ENCODE data around the gene RPS19BP1. TPM values are rescaled to one million over a fixed set of nuclear protein-coding genes. Genes with fewer than 3 reads are reported as not detected.

The RPS19BP1 gene
- total and polyA plus RNA-seq, 9 donors: 9.1 to 130 (median 44.2) TPM

DNA sequence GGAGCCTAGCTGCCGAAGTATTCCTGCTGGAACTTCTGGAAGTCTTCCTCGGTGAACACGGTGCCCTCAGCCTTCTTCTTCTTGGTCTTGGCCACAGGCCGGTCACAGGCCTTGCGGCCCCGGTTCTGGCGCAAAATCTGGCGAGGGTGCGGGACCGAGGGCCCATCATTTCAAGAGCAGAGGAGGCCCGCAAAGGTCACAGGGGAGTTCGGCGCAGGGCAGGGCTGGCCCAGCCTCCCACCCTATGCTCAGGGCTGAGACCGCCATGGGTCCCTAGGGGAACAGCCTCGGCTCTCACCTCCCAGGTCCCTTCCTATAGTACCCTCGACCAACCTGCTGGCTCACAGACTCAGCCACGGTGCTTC is 3.1 kb downstream of the RPS19BP1 start:
- Histone ChIP-seq H3K4me3 (no peak overlapping the region), H3K4me1 (ENCODE audit: insufficient read depth) (peaks cover 16% of the 10 kb centered on the region), H3K27ac (no peak overlapping the region), H3K36me3 (no peaks in the 10 kb centered on the region), H3K27me3 (no peaks in the 10 kb centered on the region), H3K9me3 (no peaks in the 10 kb centered on the region)
- DNase-seq: no peak
- intact Hi-C loops (cut with DNase I): loop anchor here (5.0 to 10.0 kb wide), 7 partner anchors 125 to 665 kb away; partner anchors contain the start of genes RPL3 (in 2 of the 4), CBX7 (in 1 of the 4) and SYNGR1 (in 1 of the 4)
- TF ChIP-seq EP300 (IDR thresholded peaks at IDR 0.05): no peak
- no peak for TF ChIP-seq CTCF (IDR thresholded peaks at IDR 0.05)
- no peak for TF ChIP-seq POLR2A (IDR thresholded peaks at IDR 0.05)
- WGBS, 3 donors: 46 to 59% (median 52%) methylated on average over 17 of the region's 17 CpGs

- TF ChIP-seq POLR2A (IDR thresholded peaks at IDR 0.05): peak; percentile 67
- TF ChIP-seq EP300 (IDR thresholded peaks at IDR 0.05): no peak
- peak; percentile 86 to 99 (median 95) for TF ChIP-seq CTCF (IDR thresholded peaks at IDR 0.05)
- intact Hi-C loops (cut with DNase I): loop anchor here (5.0 to 10.0 kb wide), 7 partner anchors 124 to 664 kb away; partner anchors contain the start of genes RPL3 (in 2 of the 4), CBX7 (in 1 of the 4) and SYNGR1 (in 1 of the 4)
- DNase-seq: peak; percentile 84 to 92 (median 91)
- Histone ChIP-seq H3K27ac (no peak overlapping the region), H3K9me3 (no peaks in the 10 kb centered on the region), H3K36me3 (no peaks in the 10 kb centered on the region), H3K27me3 (no peaks in the 10 kb centered on the region), H3K4me3 (no peak overlapping the region), H3K4me1 (ENCODE audit: insufficient read depth) (peaks cover 19% of the 10 kb centered on the region)
- WGBS, 3 donors: 24 to 34% (median 31%) methylated on average over 31 to 32 of the region's 32 CpGs
These were observed 3.7 kb downstream of the RPS19BP1 start for GRCh38 chr22:39528681-39529486.

DNA sequence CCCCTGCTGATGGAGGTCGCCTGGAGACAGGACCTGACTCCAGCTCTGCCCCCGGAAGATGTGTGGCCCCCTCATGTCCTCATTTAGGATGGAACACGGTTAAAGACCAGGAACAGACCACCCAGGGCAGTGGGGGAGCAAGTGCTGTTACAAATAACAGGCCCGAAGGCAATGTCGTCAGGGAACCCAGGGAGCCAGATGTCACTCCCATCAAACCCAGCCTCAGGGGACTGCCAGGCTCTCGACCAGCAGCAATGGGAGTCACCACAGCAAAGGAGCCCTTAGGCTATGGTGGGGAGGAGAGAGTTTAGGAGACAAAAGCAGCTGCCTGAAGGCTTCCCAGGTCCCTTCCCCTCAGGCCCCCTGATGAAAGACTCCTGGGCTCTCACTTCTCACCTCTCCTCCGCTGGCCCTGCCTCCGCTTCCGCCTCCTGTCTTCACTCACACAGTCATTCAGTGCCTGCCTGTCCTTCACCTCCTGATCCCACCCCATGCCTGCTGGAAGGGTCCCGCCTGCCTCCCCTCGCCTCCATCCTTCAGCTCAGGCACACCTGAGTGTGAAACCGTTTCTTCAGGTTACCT is 4.4 kb downstream of the RPS19BP1 start:
- intact Hi-C loops (cut with DNase I): loop anchor here (5.0 to 10.0 kb wide), 7 partner anchors 123 to 663 kb away; partner anchors contain the start of genes RPL3 (in 2 of the 4), CBX7 (in 1 of the 4) and SYNGR1 (in 1 of the 4)
- Histone ChIP-seq H3K27ac (no peak overlapping the region), H3K27me3 (no peaks in the 10 kb centered on the region), H3K36me3 (no peaks in the 10 kb centered on the region), H3K4me1 (ENCODE audit: insufficient read depth) (peaks cover 19% of the 10 kb centered on the region), H3K9me3 (no peaks in the 10 kb centered on the region), H3K4me3 (no peak overlapping the region)
- DNase-seq: peak in 2 of 5 donors; percentile 25 to 44
- no peak for TF ChIP-seq CTCF (IDR thresholded peaks at IDR 0.05)
- TF ChIP-seq EP300 (IDR thresholded peaks at IDR 0.05): no peak
- TF ChIP-seq POLR2A (IDR thresholded peaks at IDR 0.05): no peak
- WGBS, 3 donors: 54 to 70% (median 59%) methylated on average over 11 to 12 of the region's 12 CpGs

GRCh38 chr22:39527481-39527961 is 5.0 kb downstream of the RPS19BP1 start:
- no peaks in the 10 kb centered on the region for H3K36me3 ChIP-seq
- H3K27ac ChIP-seq: no peak overlapping the region
- peak in 1 of 5 donors; percentile 25 for DNase-seq
- H3K27me3 ChIP-seq: no peaks in the 10 kb centered on the region
- TF ChIP-seq POLR2A (IDR thresholded peaks at IDR 0.05) (no peak), EP300 (IDR thresholded peaks at IDR 0.05) (no peak), CTCF (IDR thresholded peaks at IDR 0.05) (no peak)
- intact Hi-C loops (cut with DNase I): loop anchor here (5.0 to 10.0 kb wide), 7 partner anchors 123 to 663 kb away; partner anchors contain the start of genes RPL3 (in 2 of the 4), CBX7 (in 1 of the 4) and SYNGR1 (in 1 of the 4)
- no peak overlapping the region for H3K4me3 ChIP-seq
- no peaks in the 10 kb centered on the region for H3K9me3 ChIP-seq
- H3K4me1 ChIP-seq (ENCODE audit: insufficient read depth): peaks cover 23% of the 10 kb centered on the region
- whole genome bisulfite sequencing, 3 donors: 40 to 58% (median 47%) methylated on average over 6 of the region's 6 CpGs
